Tibial nerve (tissue), 4 donors: ENCODE results near the gene MLC1. TPM values are rescaled to one million over a fixed set of nuclear protein-coding genes. Genes with fewer than 3 reads are reported as not detected.

ENCODE experiments used
- DNase-seq, 2 donors: peaks; one replicate each; pipeline ENCODE4 v3.0.0-alpha.2; 2019; ENCODE audit warnings: low spot score in 2 of 2
- H3K27ac ChIP-seq, 4 donors: fragments of 200-600 bp; sonication (generic) in 3 of 4; one replicate each; pipeline ENCODE4 v1.5.1; 2017 to 2019; ENCODE audit warnings: mild to moderate bottlenecking in 1 of 4
- H3K27me3 ChIP-seq, 2 donors: fragments of 200-600 bp; sonication (generic) in 1 of 2; one replicate each; pipeline versions ENCODE4 v1.5.1 to v1.6.0; 2017 to 2019
- H3K36me3 ChIP-seq, 3 donors: fragments of 200-600 bp; sonication (generic); one replicate each; pipeline ENCODE4 v1.5.1; 2018 to 2019
- H3K4me1 ChIP-seq, 4 donors: fragments of 200-600 bp; sonication (generic) in 3 of 4; one replicate each; pipeline ENCODE4 v1.5.1; 2017 to 2019
- H3K4me3 ChIP-seq, 4 donors: fragments of 200-600 bp; sonication (generic) in 3 of 4; one replicate each; pipeline ENCODE4 v1.5.1; 2017 to 2019; ENCODE audit warnings: mild to moderate bottlenecking in 1 of 4, moderate library complexity in 1 of 4
- H3K9me3 ChIP-seq, 4 donors: fragments of 200-600 bp; sonication (generic) in 3 of 4; one replicate each; pipeline ENCODE4 v1.5.1; 2017 to 2019
- CTCF ChIP-seq, 5 experiments: fragments of 200-600 bp in 3 of 5; fragments of 450-650 bp in 2 of 5; sonication (generic) in 3 of 5; IDR thresholded peaks; one replicate each; pipeline ENCODE4 v1.5.1; 2016 to 2019; ENCODE audit warnings: antibody characterized with exemption in 5 of 5, mild to moderate bottlenecking in 3 of 5, moderate library complexity in 2 of 5
- EP300 ChIP-seq, 2 donors: sonication (generic); formaldehyde crosslinking; IDR thresholded peaks; one replicate each; pipeline ENCODE4 v1.6.1; 2017; ENCODE audit warnings: antibody characterized with exemption in 2 of 2, mild to moderate bottlenecking in 1 of 2
- POLR2A ChIP-seq, 2 donors: fragments of 450-650 bp; IDR thresholded peaks; one replicate each; pipeline ENCODE4 v1.6.1; 2017; ENCODE audit warnings: antibody characterized with exemption in 2 of 2, mild to moderate bottlenecking in 2 of 2, moderate library complexity in 2 of 2
- WGBS, 2 donors: methylation state at CpG; one replicate each; pipeline ENCODE4 v1.1.5; 2018; 5-methylcytosine and 5-hydroxymethylcytosine counted together
- total RNA-seq, 4 donors: library from RNA; depleted of rRNA; stranded (reverse); fragments of >200 nt; gene quantifications; one replicate each; pipeline ENCODE4 v1.1.0, GENCODE V29; 2016

The MLC1 gene
- total RNA-seq, 4 donors from 2014 or later, result not detected

DNA sequence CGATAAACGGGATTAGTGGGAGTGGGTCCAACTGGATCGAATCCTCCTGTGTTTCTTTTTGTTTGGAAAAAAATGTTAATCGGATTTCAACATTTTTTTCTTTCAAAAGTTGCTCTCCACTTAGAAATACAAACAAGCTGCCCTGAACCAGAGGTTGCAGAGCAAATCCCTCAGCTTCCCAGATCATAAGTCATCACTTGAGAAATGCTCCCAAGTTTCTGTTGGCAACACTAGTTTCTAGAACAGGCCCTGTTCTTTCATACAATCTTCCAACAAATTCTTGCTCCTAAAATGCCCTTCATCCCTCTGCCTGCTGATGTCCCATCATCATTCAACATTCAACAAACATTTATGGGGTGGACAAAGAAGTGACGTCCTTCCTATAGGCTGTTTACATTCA is 1.3 kb upstream of the MLC1 start:
- H3K4me1 ChIP-seq, result peaks cover 0 to 9% (median 2%) of the 10 kb centered on the region in 4 donors
- TF ChIP-seq CTCF (IDR thresholded peaks at IDR 0.05) (no peak), EP300 (IDR thresholded peaks at IDR 0.05) (no peak), POLR2A (IDR thresholded peaks at IDR 0.05) (no peak)
- H3K4me3 ChIP-seq, result no peak overlapping the region
- 43 to 47% methylated on average over 5 of the region's 5 CpGs for WGBS, 2 donors
- no peak overlapping the region for H3K27ac ChIP-seq
- peak in 1 of 2 donors; percentile 6 for DNase-seq
- H3K36me3 ChIP-seq, result no peaks in the 10 kb centered on the region
- H3K27me3 ChIP-seq, result peaks cover 0 to 52% of the 10 kb centered on the region in 2 donors
- H3K9me3 ChIP-seq, result peaks cover 0 to 10% (median 0%) of the 10 kb centered on the region in 4 donors

DNA sequence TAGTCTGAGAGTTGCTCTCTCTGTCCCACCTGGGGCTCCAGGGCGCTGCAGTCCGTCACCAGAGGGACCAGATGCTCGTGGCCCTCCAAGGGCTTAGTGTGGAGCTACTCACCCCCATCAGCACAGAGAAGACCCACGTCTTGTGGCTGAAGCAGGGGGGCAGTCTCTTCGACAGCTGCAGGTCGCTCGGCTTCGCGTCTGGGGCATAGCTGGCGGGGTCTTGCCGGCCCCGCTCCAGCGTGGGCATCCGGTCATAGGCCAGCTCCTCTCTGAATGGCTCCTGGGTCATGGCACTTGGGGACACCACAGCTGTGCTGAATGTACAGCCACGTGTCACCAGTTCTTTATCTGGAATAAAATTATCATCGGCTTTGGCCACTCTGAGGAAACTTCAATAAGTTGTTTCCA is 608 bp downstream of the MLC1 start:
- Histone ChIP-seq H3K36me3 (no peaks in the 10 kb centered on the region), H3K9me3 (peaks cover 0 to 1% (median 0%) of the 10 kb centered on the region in 4 donors), H3K27ac (no peak overlapping the region), H3K4me1 (peaks cover 0 to 9% (median 2%) of the 10 kb centered on the region in 4 donors), H3K27me3 (peaks cover 0 to 56% of the 10 kb centered on the region in 2 donors), H3K4me3 (no peak overlapping the region)
- no peak for TF ChIP-seq POLR2A (IDR thresholded peaks at IDR 0.05)
- no peak for TF ChIP-seq EP300 (IDR thresholded peaks at IDR 0.05)
- no peak for TF ChIP-seq CTCF (IDR thresholded peaks at IDR 0.05)
- 42 to 46% methylated on average over 16 of the region's 16 CpGs for WGBS, 2 donors
- DNase-seq, result no peak

GRCh38 chr22:50084080-50084477 is 1.1 kb downstream of the MLC1 start:
- no peak overlapping the region for H3K4me3 ChIP-seq
- TF ChIP-seq POLR2A (IDR thresholded peaks at IDR 0.05) (no peak), CTCF (IDR thresholded peaks at IDR 0.05) (no peak), EP300 (IDR thresholded peaks at IDR 0.05) (no peak)
- H3K27ac ChIP-seq, result no peak overlapping the region

GRCh38 chr22:50083462-50084079 is 1.7 kb downstream of the MLC1 start:
- H3K36me3 ChIP-seq, result no peaks in the 10 kb centered on the region
- WGBS, 2 donors, result 68 to 77% methylated on average over 9 to 18 of the region's 18 CpGs
- TF ChIP-seq EP300 (IDR thresholded peaks at IDR 0.05) (no peak), CTCF (IDR thresholded peaks at IDR 0.05) (no peak), POLR2A (IDR thresholded peaks at IDR 0.05) (no peak)
- no peak overlapping the region for H3K27ac ChIP-seq
- peaks cover 0 to 9% (median 0%) of the 10 kb centered on the region in 4 donors for H3K4me1 ChIP-seq
- peaks cover 0 to 47% of the 10 kb centered on the region in 2 donors for H3K27me3 ChIP-seq
- no peak overlapping the region for H3K4me3 ChIP-seq
- H3K9me3 ChIP-seq, result no peaks in the 10 kb centered on the region
- no peak for DNase-seq

More at GRCh38 chr22:50084080-50084477, 1.1 kb downstream of the MLC1 start:
- H3K9me3 ChIP-seq, result no peaks in the 10 kb centered on the region
- no peaks in the 10 kb centered on the region for H3K36me3 ChIP-seq
- H3K4me1 ChIP-seq, result peaks cover 0 to 9% (median 0%) of the 10 kb centered on the region in 4 donors
- WGBS, 2 donors, result 68 to 71% methylated on average over 9 to 10 of the region's 10 CpGs
- DNase-seq, result no peak
- H3K27me3 ChIP-seq, result peaks cover 0 to 52% of the 10 kb centered on the region in 2 donors

DNA sequence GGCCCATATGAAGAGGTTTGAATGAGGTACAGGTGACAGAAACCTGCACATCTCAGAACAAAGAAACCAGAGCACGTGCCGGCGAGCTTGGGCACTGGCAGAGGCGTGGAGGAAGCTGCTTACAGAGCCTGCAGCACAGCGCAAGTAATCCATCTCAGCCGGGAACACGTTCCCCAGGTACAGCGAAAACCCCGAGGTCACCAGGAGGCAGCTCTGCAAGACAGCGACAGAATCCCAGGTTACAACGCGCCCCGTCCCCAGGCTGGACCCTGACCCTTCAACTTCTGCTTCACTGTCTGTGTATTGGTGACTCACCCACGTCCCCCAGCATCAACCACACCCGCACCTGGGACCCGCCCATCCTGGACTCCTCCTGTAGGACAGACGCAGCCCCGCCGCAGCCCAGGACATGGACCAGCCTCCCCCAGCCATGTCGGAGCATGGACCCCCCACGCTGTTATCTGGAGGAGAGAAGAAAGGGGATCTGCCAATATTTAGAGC is 2.2 kb downstream of the MLC1 start:
- no peak for TF ChIP-seq CTCF (IDR thresholded peaks at IDR 0.05)
- TF ChIP-seq POLR2A (IDR thresholded peaks at IDR 0.05), result no peak
- no peak for TF ChIP-seq EP300 (IDR thresholded peaks at IDR 0.05)
- Histone ChIP-seq H3K9me3 (no peaks in the 10 kb centered on the region), H3K27ac (no peak overlapping the region), H3K36me3 (no peaks in the 10 kb centered on the region), H3K4me1 (peaks cover 0 to 9% (median 0%) of the 10 kb centered on the region in 4 donors), H3K27me3 (peaks cover 0 to 43% of the 10 kb centered on the region in 2 donors), H3K4me3 (no peak overlapping the region)
- 87 to 89% methylated on average over 21 of the region's 21 CpGs for WGBS, 2 donors
- no peak for DNase-seq
